Smooth muscle cell (in vitro differentiated cells): ENCODE measurements around the gene TRIM46. TPM values are rescaled to one million over a fixed set of nuclear protein-coding genes. Genes with fewer than 3 reads are reported as not detected.

Experiments
- DNase-seq: peaks from one replicate; lab custom pipeline; 2025; ENCODE audit not compliant: unreplicated experiment; lab: John Stamatoyannopoulos, UW
- H2AFZ ChIP-seq: fragments of 200-600 bp; sonication (generic); 2 replicates; pipeline ENCODE4 v1.6.0; 2016; ENCODE audit warnings: antibody characterized with exemption, low read depth, mild to moderate bottlenecking
- H3F3A ChIP-seq: fragments of 200-600 bp; sonication (generic); 2 replicates; pipeline ENCODE4 v1.6.0; 2017; ENCODE audit warnings: antibody characterized with exemption, low read depth
- H3K27ac ChIP-seq: fragments of 200-600 bp; sonication (generic); 2 replicates; pipeline ENCODE4 v1.5.1; 2016; ENCODE audit warnings: low read depth, mild to moderate bottlenecking
- H3K27me3 ChIP-seq: fragments of 200-600 bp; sonication (generic); 2 replicates; pipeline ENCODE4 v1.6.1; 2016; ENCODE audit warnings: low read depth, mild to moderate bottlenecking
- H3K36me3 ChIP-seq: fragments of 200-600 bp; sonication (generic); 2 replicates; pipeline ENCODE4 v1.5.1; 2016; ENCODE audit warnings: low read depth
- H3K4me1 ChIP-seq: fragments of 200-600 bp; sonication (generic); 2 replicates; pipeline ENCODE4 v1.5.1; 2016; ENCODE audit warnings: low read depth
- H3K4me2 ChIP-seq: fragments of 200-600 bp; sonication (generic); 2 replicates; pipeline ENCODE4 v1.6.0; 2016; ENCODE audit warnings: mild to moderate bottlenecking
- H3K4me3 ChIP-seq: fragments of 200-600 bp; sonication (generic); 2 replicates; pipeline ENCODE4 v1.5.1; 2016; ENCODE audit warnings: mild to moderate bottlenecking
- H3K79me2 ChIP-seq: fragments of 200-600 bp; sonication (generic); 2 replicates; pipeline ENCODE4 v1.6.0; 2016; ENCODE audit warnings: low read depth, mild to moderate bottlenecking
- H3K9ac ChIP-seq: fragments of 200-600 bp; sonication (generic); 2 replicates; pipeline ENCODE4 v1.6.0; 2016; ENCODE audit warnings: low read depth
- H3K9me3 ChIP-seq: fragments of 200-600 bp; sonication (generic); replicated peaks from 2 replicates; pipeline ENCODE4 v1.5.1; 2016; ENCODE audit warnings: low read depth
- H4K20me1 ChIP-seq: fragments of 200-600 bp; sonication (generic); 2 replicates; pipeline ENCODE4 v1.6.0; 2016; ENCODE audit warnings: low read depth
- CTCF ChIP-seq: fragments of 200-600 bp; sonication (generic); IDR thresholded peaks from 2 replicates; pipeline ENCODE4 v1.5.1; 2017; ENCODE audit warnings: borderline replicate concordance, mild to moderate bottlenecking, antibody characterized with exemption; ENCODE audit not compliant: insufficient read depth, poor library complexity, severe bottlenecking
- WGBS: methylation state at CpG from one replicate; pipeline ENCODE4 v1.1.7; 2016; ENCODE audit warnings: low lambda C conversion rate; 5-methylcytosine and 5-hydroxymethylcytosine counted together
- polyA plus RNA-seq: library from polyadenylated mRNA; unstranded; fragments of >200 nt; fragmentation: Nextera tagmentation; extraction: Ambion mirVana; gene quantifications from 2 replicates; pipeline ENCODE4 v1.2.1, GENCODE V29; 2016
- total RNA-seq: library from RNA; depleted of rRNA; stranded (reverse); fragments of >200 nt; gene quantifications from 2 replicates; pipeline ENCODE4 v1.2.3, GENCODE V29; 2014

The TRIM46 gene
- total and polyA plus RNA-seq, 2 experiments from 2014 or later = 3.6 to 3.8 TPM

GRCh38 chr1:155183775-155184221 is 10.1 kb downstream of the TRIM46 start:
- no peaks in the 10 kb centered on the region for H3F3A ChIP-seq
- no peaks in the 10 kb centered on the region for H4K20me1 ChIP-seq
- H3K27me3 ChIP-seq = no peaks in the 10 kb centered on the region
- no peak overlapping the region for H3K4me2 ChIP-seq
- H3K4me1 ChIP-seq = no peaks in the 10 kb centered on the region
- no peak overlapping the region for H3K9ac ChIP-seq
- H2AFZ ChIP-seq = no peak overlapping the region
- no peak overlapping the region for H3K4me3 ChIP-seq
- no peaks in the 10 kb centered on the region for H3K36me3 ChIP-seq
- H3K9me3 ChIP-seq = no peaks in the 10 kb centered on the region
- no peaks in the 10 kb centered on the region for H3K79me2 ChIP-seq
- no peak for TF ChIP-seq CTCF
- 96% methylated on average over 20 of the region's 20 CpGs for WGBS
- no peak overlapping the region for H3K27ac ChIP-seq
- no peak for DNase-seq

- WGBS = 95% methylated on average over 4 of the region's 4 CpGs
- no peak overlapping the region for H2AFZ ChIP-seq
- no peaks in the 10 kb centered on the region for H3K27me3 ChIP-seq
- H4K20me1 ChIP-seq = no peaks in the 10 kb centered on the region
- no peak overlapping the region for H3K27ac ChIP-seq
- no peaks in the 10 kb centered on the region for H3K36me3 ChIP-seq
- H3F3A ChIP-seq = no peaks in the 10 kb centered on the region
- no peak for TF ChIP-seq CTCF
- H3K4me3 ChIP-seq = no peak overlapping the region
- H3K4me1 ChIP-seq = no peaks in the 10 kb centered on the region
- H3K9ac ChIP-seq = no peak overlapping the region
- no peaks in the 10 kb centered on the region for H3K79me2 ChIP-seq
- DNase-seq = no peak
- H3K9me3 ChIP-seq = no peaks in the 10 kb centered on the region
- H3K4me2 ChIP-seq = no peak overlapping the region
Measured at GRCh38 chr1:155184351-155184811, 10.7 kb downstream of the TRIM46 start.

- H4K20me1 ChIP-seq = no peaks in the 10 kb centered on the region
- DNase-seq = no peak
- H2AFZ ChIP-seq = no peak overlapping the region
- WGBS = 84% methylated on average over 20 of the region's 21 CpGs
- H3K79me2 ChIP-seq = no peaks in the 10 kb centered on the region
- H3K9me3 ChIP-seq = no peaks in the 10 kb centered on the region
- no peak overlapping the region for H3K4me3 ChIP-seq
- H3K27ac ChIP-seq = no peak overlapping the region
- no peak overlapping the region for H3K9ac ChIP-seq
- no peak overlapping the region for H3K4me2 ChIP-seq
- no peaks in the 10 kb centered on the region for H3F3A ChIP-seq
- H3K36me3 ChIP-seq = no peaks in the 10 kb centered on the region
- TF ChIP-seq CTCF = no peak
- H3K4me1 ChIP-seq = no peaks in the 10 kb centered on the region
- no peaks in the 10 kb centered on the region for H3K27me3 ChIP-seq
Measured at GRCh38 chr1:155184835-155185782, 11.5 kb downstream of the TRIM46 start.
